Left lung (tissue), 10 donors: ENCODE measurements around the gene URM1. TPM values are rescaled to one million over a fixed set of nuclear protein-coding genes. Genes with fewer than 3 reads are reported as not detected.

Experiments used
- ATAC-seq: fragments of 200-7000 bp; cut with Tn5 transposase; one replicate; pipeline ENCODE4 v1.9.1; 2020; ENCODE audit warnings: moderate library complexity
- DNase-seq, 4 donors: peaks; one replicate each; pipeline ENCODE4 v3.0.0-alpha.2; 2013 to 2020
- H3K27ac ChIP-seq, 2 donors: fragments of 200-600 bp; sonication (generic) in 1 of 2; one replicate each; pipeline versions ENCODE4 v1.5.0 to v1.8.0; 2020 to 2021
- H3K27me3 ChIP-seq, 2 donors: fragments of 200-600 bp; sonication (generic) in 1 of 2; one replicate each; pipeline versions ENCODE4 v1.5.0 to v1.8.0; 2020 to 2021
- H3K36me3 ChIP-seq, 2 donors: fragments of 200-600 bp; sonication (generic) in 1 of 2; one replicate each; pipeline versions ENCODE4 v1.5.0 to v1.8.0; 2020 to 2021
- H3K4me1 ChIP-seq, 2 donors: fragments of 200-600 bp; one replicate each; pipeline ENCODE4 v1.8.0; 2021
- H3K4me3 ChIP-seq, 2 donors: fragments of 200-600 bp; sonication (generic) in 1 of 2; one replicate each; pipeline versions ENCODE4 v1.5.0 to v1.8.0; 2020 to 2021; ENCODE audit warnings: mild to moderate bottlenecking in 1 of 2
- H3K9me3 ChIP-seq, 2 donors: fragments of 200-600 bp; sonication (generic) in 1 of 2; one replicate each; pipeline versions ENCODE4 v1.5.0 to v1.8.0; 2020 to 2021
- CTCF ChIP-seq, 2 donors: fragments of 200-600 bp; sonication (generic) in 1 of 2; IDR thresholded peaks; one replicate each; pipeline versions ENCODE4 v1.5.0 to v1.8.0; 2021; ENCODE audit warnings: antibody characterized with exemption in 2 of 2
- intact Hi-C, 2 donors: fragments of 100-400 bp; cut with DNase I; formaldehyde crosslinking; loops; one replicate each; pipeline versions ENCODE4 v1.11.2 to v1.14.2; 2022
- polyA plus RNA-seq, 6 donors: library from polyadenylated mRNA; unstranded; fragments of 120-200 nt; gene quantifications; one replicate each; pipeline ENCODE4 v1.2.1, GENCODE V29; 2013; ENCODE audit not compliant: insufficient read length in 6 of 6
- total RNA-seq, 2 donors: library from RNA; stranded (reverse); fragmentation: NEBNext Ultra II Directional; extraction: Animal tissue kit (Norgen Biotek cat#: 25700); gene quantifications; one replicate each; pipeline ENCODE4 v1.2.1, GENCODE V29; 2021
- donor health status: DM: no; HTN: yes; CAD: no.
- donor health status: DM: no; HTN: no; CAD: no.

Gene URM1
- total and polyA plus RNA-seq, 8 donors = 55.1 to 66.8 (median 59.7) TPM

GRCh38 chr9:128323212-128323730 lies 47.9 kb upstream of the URM1 start:
- no peak for ATAC-seq
- no peak for TF ChIP-seq CTCF (IDR thresholded peaks at IDR 0.05)
- DNase-seq = no peak
- Histone ChIP-seq H3K4me1 (peaks cover 18 to 30% of the 10 kb centered on the region in 2 donors), H3K27me3 (no peaks in the 10 kb centered on the region), H3K4me3 (peak overlapping the region; percentile 98 to 100), H3K9me3 (no peaks in the 10 kb centered on the region), H3K27ac (peak overlapping the region; percentile 90 to 95), H3K36me3 (peaks cover 0 to 52% of the 10 kb centered on the region in 2 donors)
- intact Hi-C loops = no loop called here

GRCh38 chr9:128323791-128324190 lies 47.4 kb upstream of the URM1 start:
- ATAC-seq (no peak), DNase-seq (no peak)
- Histone ChIP-seq H3K4me1 (peaks cover 18 to 30% of the 10 kb centered on the region in 2 donors), H3K4me3 (peak overlapping the region; percentile 98 to 100), H3K27me3 (no peaks in the 10 kb centered on the region), H3K27ac (no peak overlapping the region), H3K36me3 (peaks cover 0 to 52% of the 10 kb centered on the region in 2 donors), H3K9me3 (no peaks in the 10 kb centered on the region)
- TF ChIP-seq CTCF (IDR thresholded peaks at IDR 0.05) = no peak
- intact Hi-C loops = no loop called here

GRCh38 chr9:128324401-128324800 lies 46.8 kb upstream of the URM1 start:
- Histone ChIP-seq H3K4me3 (no peak overlapping the region), H3K9me3 (no peaks in the 10 kb centered on the region), H3K4me1 (peaks cover 18 to 30% of the 10 kb centered on the region in 2 donors), H3K27me3 (no peaks in the 10 kb centered on the region), H3K27ac (no peak overlapping the region), H3K36me3 (peaks cover 0 to 48% of the 10 kb centered on the region in 2 donors)
- TF ChIP-seq CTCF (IDR thresholded peaks at IDR 0.05) = no peak
- DNase-seq (no peak), ATAC-seq (no peak)
- intact Hi-C loops = no loop called here

GRCh38 chr9:128325629-128326028 lies 45.5 kb upstream of the URM1 start:
- TF ChIP-seq CTCF (IDR thresholded peaks at IDR 0.05) = no peak
- DNase-seq = no peak
- ATAC-seq = no peak
- Histone ChIP-seq H3K4me1 (peaks cover 18 to 30% of the 10 kb centered on the region in 2 donors), H3K27ac (no peak overlapping the region), H3K9me3 (no peaks in the 10 kb centered on the region), H3K36me3 (peaks cover 0 to 44% of the 10 kb centered on the region in 2 donors), H3K27me3 (no peaks in the 10 kb centered on the region), H3K4me3 (no peak overlapping the region)
- intact Hi-C loops = no loop called here

GRCh38 chr9:128333451-128333869 lies 37.7 kb upstream of the URM1 start:
- H3K4me1 ChIP-seq = no peaks in the 10 kb centered on the region
- no peak for TF ChIP-seq CTCF (IDR thresholded peaks at IDR 0.05)
- no peaks in the 10 kb centered on the region for H3K27me3 ChIP-seq
- ATAC-seq = no peak
- no peak overlapping the region for H3K4me3 ChIP-seq
- DNase-seq = no peak
- H3K36me3 ChIP-seq = peaks cover 0 to 36% of the 10 kb centered on the region in 2 donors
- no peaks in the 10 kb centered on the region for H3K9me3 ChIP-seq
- intact Hi-C loops = no loop called here
- no peak overlapping the region for H3K27ac ChIP-seq
